SK-N-SH treated with all-trans-retinoic acid at 6 μM for 48 hours (cell line): Measurements from ENCODE around the gene NFASC.

Experiments used
- ATAC-seq: fragments of 200-7000 bp; cut with Tn5 transposase; 3 replicates; pipeline ENCODE4 v1.9.1; 2020; ENCODE audit warnings: mild to moderate bottlenecking, moderate library complexity
- ARNTL ChIP-seq: fragments of 450-650 bp; formaldehyde crosslinking; IDR thresholded peaks from 2 replicates; pipeline ENCODE4 v1.5.0; 2020; ENCODE audit warnings: low read depth, mild to moderate bottlenecking, moderate library complexity, borderline replicate concordance
- BACH2 ChIP-seq: fragments of 250-450 bp; sonication (Bioruptor Pico); IDR thresholded peaks from 2 replicates; pipeline ENCODE4 v1.9.0; 2021; ENCODE audit warnings: mild to moderate bottlenecking, borderline replicate concordance
- CSDC2 ChIP-seq: fragments of 250-450 bp; sonication (Bioruptor Pico); IDR thresholded peaks from 2 replicates; pipeline ENCODE4 v1.5.0; 2020; ENCODE audit warnings: mild to moderate bottlenecking, moderate library complexity
- ESRRG ChIP-seq: fragments of 250-450 bp; sonication (Bioruptor Pico); IDR thresholded peaks from 2 replicates; pipeline ENCODE4 v1.6.1; 2021; ENCODE audit warnings: mild to moderate bottlenecking
- ISL1 ChIP-seq: fragments of 250-450 bp; sonication (Bioruptor Pico); IDR thresholded peaks from 2 replicates; pipeline ENCODE4 v2.1.2; 2022; ENCODE audit warnings: mild to moderate bottlenecking, moderate library complexity
- OSR1 ChIP-seq: fragments of 250-450 bp; sonication (Bioruptor Pico); IDR thresholded peaks from 2 replicates; pipeline ENCODE4 v1.8.0; 2022; ENCODE audit warnings: moderate library complexity, mild to moderate bottlenecking, inconsistent platforms
- PPARA ChIP-seq: fragments of 250-450 bp; sonication (Bioruptor Pico); IDR thresholded peaks from 2 replicates; pipeline ENCODE4 v1.5.0; 2020; ENCODE audit warnings: mild to moderate bottlenecking, borderline replicate concordance
- RARB ChIP-seq: fragments of 250-450 bp; sonication (Bioruptor Pico); IDR thresholded peaks from 2 replicates; pipeline ENCODE4 v1.8.0; 2021; ENCODE audit warnings: mild to moderate bottlenecking, moderate library complexity
- SNAI2 ChIP-seq: fragments of 250-450 bp; sonication (Bioruptor Pico); IDR thresholded peaks from 2 replicates; pipeline ENCODE4 v1.5.0; 2020; ENCODE audit warnings: mild to moderate bottlenecking, moderate library complexity
- TCF4 ChIP-seq: fragments of 250-450 bp; sonication (Bioruptor Pico); IDR thresholded peaks from 2 replicates; pipeline ENCODE4 v1.8.0; 2021; ENCODE audit warnings: mild to moderate bottlenecking, moderate library complexity, borderline replicate concordance
- TOX ChIP-seq: fragments of 250-450 bp; sonication (Bioruptor Pico); IDR thresholded peaks from 2 replicates; pipeline ENCODE4 v1.8.0; 2021; ENCODE audit warnings: mild to moderate bottlenecking, moderate library complexity, borderline replicate concordance
- ZC3H10 ChIP-seq: fragments of 250-450 bp; sonication (Bioruptor Pico); IDR thresholded peaks from 2 replicates; pipeline ENCODE4 v1.5.1; 2021; ENCODE audit warnings: mild to moderate bottlenecking, moderate library complexity
- ZFP3 ChIP-seq: fragments of 250-450 bp; sonication (Bioruptor Pico); IDR thresholded peaks from 2 replicates; pipeline ENCODE4 v1.5.0; 2020; ENCODE audit warnings: mild to moderate bottlenecking, moderate library complexity
- ZFP30 ChIP-seq: fragments of 450-650 bp; formaldehyde crosslinking; IDR thresholded peaks from 2 replicates; pipeline ENCODE4 v1.5.0; 2022; ENCODE audit warnings: mild to moderate bottlenecking, moderate library complexity
- ZNF565 ChIP-seq: fragments of 450-650 bp; formaldehyde crosslinking; conservative IDR thresholded peaks from 2 replicates; pipeline ENCODE4 v1.5.0; 2020; ENCODE audit warnings: low read depth, mild to moderate bottlenecking, moderate library complexity
- ZNF70 ChIP-seq: fragments of 450-650 bp; formaldehyde crosslinking; IDR thresholded peaks from 2 replicates; pipeline ENCODE4 v1.5.0; 2020; ENCODE audit warnings: mild to moderate bottlenecking, moderate library complexity
- TF ChIP-seq, protein P1 (sequence below): fragments of 250-450 bp; sonication (Bioruptor Pico); IDR thresholded peaks from 2 replicates; pipeline ENCODE4 v1.8.0; 2020; ENCODE audit warnings: mild to moderate bottlenecking, moderate library complexity, borderline replicate concordance
- TF ChIP-seq, protein P2 (sequence below): fragments of 250-450 bp; sonication (Bioruptor Pico); IDR thresholded peaks from 2 replicates; pipeline ENCODE4 v1.8.0; 2021; ENCODE audit warnings: low read depth, mild to moderate bottlenecking, moderate library complexity, borderline replicate concordance
- TF ChIP-seq, protein P3 (sequence below): fragments of 250-450 bp; sonication (Bioruptor Pico); IDR thresholded peaks from 2 replicates; pipeline ENCODE4 v1.5.1; 2021; ENCODE audit warnings: mild to moderate bottlenecking, moderate library complexity
- TF ChIP-seq, protein P4 (sequence below): fragments of 250-450 bp; sonication (Bioruptor Pico); IDR thresholded peaks from 2 replicates; pipeline ENCODE4 v1.5.1; 2020; ENCODE audit warnings: low read depth, mild to moderate bottlenecking, moderate library complexity

Gene NFASC

DNA sequence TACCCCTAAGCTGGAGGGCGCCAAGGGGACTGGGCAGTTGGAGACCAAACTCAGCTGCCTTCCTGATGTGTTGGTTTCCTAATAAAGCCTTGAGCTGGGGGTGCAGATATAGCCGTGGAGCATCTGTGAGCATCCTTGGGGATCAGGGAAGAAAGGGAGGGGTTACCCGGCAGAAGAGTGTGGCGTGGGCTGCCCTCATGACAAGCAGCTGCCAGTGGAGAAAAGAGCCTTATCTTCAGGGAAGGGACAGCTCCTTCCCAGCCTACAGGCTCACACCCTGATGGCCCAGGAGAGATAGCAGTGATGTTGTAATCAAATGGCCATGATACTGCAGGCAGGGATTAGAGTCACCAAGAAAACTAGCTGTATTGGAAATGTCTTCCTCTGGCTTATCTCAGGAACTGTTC, 10.8 kb upstream of the NFASC start (continued):
- TF ChIP-seq, protein P1, sequence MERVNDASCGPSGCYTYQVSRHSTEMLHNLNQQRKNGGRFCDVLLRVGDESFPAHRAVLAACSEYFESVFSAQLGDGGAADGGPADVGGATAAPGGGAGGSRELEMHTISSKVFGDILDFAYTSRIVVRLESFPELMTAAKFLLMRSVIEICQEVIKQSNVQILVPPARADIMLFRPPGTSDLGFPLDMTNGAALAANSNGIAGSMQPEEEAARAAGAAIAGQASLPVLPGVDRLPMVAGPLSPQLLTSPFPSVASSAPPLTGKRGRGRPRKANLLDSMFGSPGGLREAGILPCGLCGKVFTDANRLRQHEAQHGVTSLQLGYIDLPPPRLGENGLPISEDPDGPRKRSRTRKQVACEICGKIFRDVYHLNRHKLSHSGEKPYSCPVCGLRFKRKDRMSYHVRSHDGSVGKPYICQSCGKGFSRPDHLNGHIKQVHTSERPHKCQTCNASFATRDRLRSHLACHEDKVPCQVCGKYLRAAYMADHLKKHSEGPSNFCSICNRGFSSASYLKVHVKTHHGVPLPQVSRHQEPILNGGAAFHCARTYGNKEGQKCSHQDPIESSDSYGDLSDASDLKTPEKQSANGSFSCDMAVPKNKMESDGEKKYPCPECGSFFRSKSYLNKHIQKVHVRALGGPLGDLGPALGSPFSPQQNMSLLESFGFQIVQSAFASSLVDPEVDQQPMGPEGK (CRISPR knock-in tag) = no peak
- TF ChIP-seq ZNF70 (CRISPR knock-in tag) = no peak
- no peak for TF ChIP-seq ZC3H10 (CRISPR knock-in tag)
- TF ChIP-seq OSR1 (CRISPR knock-in tag) = no peak
- no peak for TF ChIP-seq ESRRG (CRISPR knock-in tag)

DNA sequence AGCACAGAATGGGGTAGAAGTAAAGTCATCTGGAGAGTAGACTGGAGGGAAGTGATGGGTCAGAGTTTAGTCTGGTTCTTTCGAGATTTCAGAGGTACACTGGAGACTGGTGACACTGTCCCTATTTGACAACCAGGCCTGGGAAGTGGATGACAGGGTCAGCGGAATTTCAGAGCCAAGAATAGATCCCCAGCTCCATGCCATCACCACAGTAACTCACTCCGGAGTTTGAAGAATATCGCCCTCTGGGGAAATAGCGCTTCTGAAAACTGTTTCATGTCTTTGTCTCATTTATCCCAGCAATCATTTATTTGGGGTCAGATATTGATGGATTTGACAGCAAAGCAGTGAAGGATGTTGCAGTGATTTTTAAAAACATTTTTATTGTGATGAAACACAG, 7.6 kb upstream of the NFASC start:
- no peak for ATAC-seq
- TF ChIP-seq OSR1 (CRISPR knock-in tag) = no peak
- no peak for TF ChIP-seq TCF4 (CRISPR knock-in tag)
- TF ChIP-seq, protein P1 (CRISPR knock-in tag) = no peak
- TF ChIP-seq, protein P2, sequence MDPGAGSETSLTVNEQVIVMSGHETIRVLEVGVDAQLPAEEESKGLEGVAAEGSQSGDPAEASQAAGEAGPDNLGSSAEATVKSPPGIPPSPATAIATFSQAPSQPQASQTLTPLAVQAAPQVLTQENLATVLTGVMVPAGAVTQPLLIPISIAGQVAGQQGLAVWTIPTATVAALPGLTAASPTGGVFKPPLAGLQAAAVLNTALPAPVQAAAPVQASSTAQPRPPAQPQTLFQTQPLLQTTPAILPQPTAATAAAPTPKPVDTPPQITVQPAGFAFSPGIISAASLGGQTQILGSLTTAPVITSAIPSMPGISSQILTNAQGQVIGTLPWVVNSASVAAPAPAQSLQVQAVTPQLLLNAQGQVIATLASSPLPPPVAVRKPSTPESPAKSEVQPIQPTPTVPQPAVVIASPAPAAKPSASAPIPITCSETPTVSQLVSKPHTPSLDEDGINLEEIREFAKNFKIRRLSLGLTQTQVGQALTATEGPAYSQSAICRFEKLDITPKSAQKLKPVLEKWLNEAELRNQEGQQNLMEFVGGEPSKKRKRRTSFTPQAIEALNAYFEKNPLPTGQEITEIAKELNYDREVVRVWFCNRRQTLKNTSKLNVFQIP (CRISPR knock-in tag) = no peak
- TF ChIP-seq, protein P3, sequence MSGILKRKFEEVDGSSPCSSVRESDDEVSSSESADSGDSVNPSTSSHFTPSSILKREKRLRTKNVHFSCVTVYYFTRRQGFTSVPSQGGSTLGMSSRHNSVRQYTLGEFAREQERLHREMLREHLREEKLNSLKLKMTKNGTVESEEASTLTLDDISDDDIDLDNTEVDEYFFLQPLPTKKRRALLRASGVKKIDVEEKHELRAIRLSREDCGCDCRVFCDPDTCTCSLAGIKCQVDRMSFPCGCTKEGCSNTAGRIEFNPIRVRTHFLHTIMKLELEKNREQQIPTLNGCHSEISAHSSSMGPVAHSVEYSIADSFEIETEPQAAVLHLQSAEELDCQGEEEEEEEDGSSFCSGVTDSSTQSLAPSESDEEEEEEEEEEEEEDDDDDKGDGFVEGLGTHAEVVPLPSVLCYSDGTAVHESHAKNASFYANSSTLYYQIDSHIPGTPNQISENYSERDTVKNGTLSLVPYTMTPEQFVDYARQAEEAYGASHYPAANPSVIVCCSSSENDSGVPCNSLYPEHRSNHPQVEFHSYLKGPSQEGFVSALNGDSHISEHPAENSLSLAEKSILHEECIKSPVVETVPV (CRISPR knock-in tag) = no peak
- no peak for TF ChIP-seq ZFP3 (CRISPR knock-in tag)
- TF ChIP-seq ARNTL (CRISPR knock-in tag) = no peak
- no peak for TF ChIP-seq ZNF565 (CRISPR knock-in tag)
- TF ChIP-seq ESRRG (CRISPR knock-in tag) = no peak
- TF ChIP-seq SNAI2 (CRISPR knock-in tag) = no peak

DNA sequence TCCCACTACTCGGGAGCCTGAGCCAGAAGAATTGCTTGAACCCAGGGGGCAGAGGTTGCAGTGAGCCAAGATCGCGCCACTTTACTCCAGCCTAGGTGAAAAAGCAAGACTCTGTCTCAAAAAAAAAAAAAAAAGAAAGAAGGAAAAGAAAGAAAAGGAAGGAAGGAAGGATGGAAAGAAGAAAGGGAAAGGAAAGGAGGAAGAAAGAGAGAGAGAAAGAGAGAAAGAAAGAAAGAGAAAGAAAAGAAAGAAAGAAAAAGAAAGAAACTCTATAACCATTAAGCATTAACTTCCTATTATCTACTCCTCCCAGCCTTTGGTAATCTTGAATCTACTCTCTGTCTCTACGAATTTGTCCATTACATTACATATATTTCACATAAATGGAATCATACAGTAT, 6.9 kb upstream of the NFASC start:
- ATAC-seq = no peak

More for the DNA sequence above, 6.9 kb upstream of the NFASC start:
- no peak for TF ChIP-seq CSDC2
- no peak for TF ChIP-seq TCF4 (CRISPR knock-in tag)
- TF ChIP-seq, protein P1 (CRISPR knock-in tag) = no peak
- no peak for TF ChIP-seq TOX
- TF ChIP-seq, protein P2 (CRISPR knock-in tag) = no peak
- TF ChIP-seq ZNF565 (CRISPR knock-in tag) = no peak
- TF ChIP-seq ISL1 = no peak
- TF ChIP-seq BACH2 (CRISPR knock-in tag) = no peak
- TF ChIP-seq ZNF70 (CRISPR knock-in tag) = no peak
- TF ChIP-seq, protein P3 (CRISPR knock-in tag) = no peak
- TF ChIP-seq RARB (CRISPR knock-in tag) = no peak
- TF ChIP-seq SNAI2 (CRISPR knock-in tag) = no peak
- no peak for TF ChIP-seq ARNTL (CRISPR knock-in tag)
- TF ChIP-seq, protein P4, sequence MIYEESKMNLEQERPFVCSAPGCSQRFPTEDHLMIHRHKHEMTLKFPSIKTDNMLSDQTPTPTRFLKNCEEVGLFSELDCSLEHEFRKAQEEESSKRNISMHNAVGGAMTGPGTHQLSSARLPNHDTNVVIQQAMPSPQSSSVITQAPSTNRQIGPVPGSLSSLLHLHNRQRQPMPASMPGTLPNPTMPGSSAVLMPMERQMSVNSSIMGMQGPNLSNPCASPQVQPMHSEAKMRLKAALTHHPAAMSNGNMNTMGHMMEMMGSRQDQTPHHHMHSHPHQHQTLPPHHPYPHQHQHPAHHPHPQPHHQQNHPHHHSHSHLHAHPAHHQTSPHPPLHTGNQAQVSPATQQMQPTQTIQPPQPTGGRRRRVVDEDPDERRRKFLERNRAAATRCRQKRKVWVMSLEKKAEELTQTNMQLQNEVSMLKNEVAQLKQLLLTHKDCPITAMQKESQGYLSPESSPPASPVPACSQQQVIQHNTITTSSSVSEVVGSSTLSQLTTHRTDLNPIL (CRISPR knock-in tag) = no peak
- no peak for TF ChIP-seq OSR1 (CRISPR knock-in tag)
- TF ChIP-seq ESRRG (CRISPR knock-in tag) = no peak
- no peak for TF ChIP-seq PPARA (CRISPR knock-in tag)
- no peak for TF ChIP-seq ZFP30 (CRISPR knock-in tag)
- TF ChIP-seq ZC3H10 (CRISPR knock-in tag) = no peak
